Left cardiac atrium (tissue), 4 donors: Measurements from ENCODE around the gene ANKH. TPM values are rescaled to one million over a fixed set of nuclear protein-coding genes. Genes with fewer than 3 reads are reported as not detected.

Source experiments
- ATAC-seq, 2 donors: fragments of 200-7000 bp; cut with Tn5 transposase; one replicate each; pipeline ENCODE4 v1.9.1; 2020; ENCODE audit warnings: mild to moderate bottlenecking in 2 of 2, moderate library complexity in 2 of 2
- DNase-seq: peaks from one replicate; pipeline ENCODE4 v3.0.0-alpha.2; 2020
- intact Hi-C, 2 donors: fragments of 100-400 bp; cut with DNase I; formaldehyde crosslinking; loops; one replicate each; pipeline versions ENCODE4 v1.14.1 to v1.15.1; 2022 to 2023
- total RNA-seq, 2 donors: library from RNA; stranded (reverse); fragmentation: NEBNext Ultra II Directional; extraction: Animal tissue kit (Norgen Biotek cat#: 25700); gene quantifications; one replicate each; pipeline ENCODE4 v1.2.1, GENCODE V29; 2021
- donor health status: DM: no; HTN: yes; CAD: no.
- donor health status: DM: no; HTN: yes; CAD: no; lungs with severe emphysema.
- donor health status: DM: yes; HTN: yes; CAD: no.
- donor health status: Dilated cardiomyopathy.

The ANKH gene
- total RNA-seq, 2 donors from 2014 or later, result 113 to 138 TPM

DNA sequence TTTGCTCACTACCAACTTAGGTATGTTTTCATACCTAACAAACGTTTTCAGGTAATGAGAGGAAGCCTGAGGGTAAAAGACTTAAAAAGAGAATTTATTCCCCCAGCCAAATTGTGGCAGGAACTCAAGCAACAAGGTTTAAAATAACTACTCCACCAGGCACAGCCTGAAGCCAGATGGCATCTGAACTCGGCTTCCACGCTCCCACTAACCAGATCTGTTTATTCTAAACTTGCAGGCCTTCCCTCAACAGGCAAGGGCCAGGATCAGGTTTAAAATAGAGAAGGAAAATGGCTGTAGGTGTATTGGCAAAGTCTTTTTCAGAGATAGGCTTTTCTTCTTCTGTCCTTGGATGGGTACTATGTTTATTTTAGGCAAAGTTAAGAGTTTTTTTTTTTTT, 117.6 kb downstream of the ANKH start:
- ATAC-seq (peak; percentile 45 to 57), DNase-seq (no peak)
- intact Hi-C loops, result no loop called here

DNA sequence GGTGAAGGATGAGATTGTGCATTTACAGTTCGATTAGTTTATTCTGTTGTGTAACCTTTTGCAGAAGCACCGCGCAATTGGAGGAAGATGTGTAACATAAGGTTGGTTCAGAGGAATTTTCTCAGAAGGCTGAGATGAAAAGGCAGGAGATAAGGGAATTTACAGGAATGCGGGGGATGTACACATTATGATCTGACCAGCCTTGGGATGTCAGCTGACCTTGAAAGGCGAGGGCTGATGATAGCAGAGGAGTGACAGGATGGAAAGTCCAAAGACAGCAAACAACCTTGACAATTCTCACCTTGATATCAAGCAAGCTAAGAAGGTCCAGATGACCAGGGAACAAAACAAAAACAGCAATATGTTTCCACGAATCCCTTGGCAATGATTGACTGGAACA, 118.3 kb downstream of the ANKH start:
- peak; percentile 32 to 67 for ATAC-seq
- intact Hi-C loops, result no loop called here

DNA sequence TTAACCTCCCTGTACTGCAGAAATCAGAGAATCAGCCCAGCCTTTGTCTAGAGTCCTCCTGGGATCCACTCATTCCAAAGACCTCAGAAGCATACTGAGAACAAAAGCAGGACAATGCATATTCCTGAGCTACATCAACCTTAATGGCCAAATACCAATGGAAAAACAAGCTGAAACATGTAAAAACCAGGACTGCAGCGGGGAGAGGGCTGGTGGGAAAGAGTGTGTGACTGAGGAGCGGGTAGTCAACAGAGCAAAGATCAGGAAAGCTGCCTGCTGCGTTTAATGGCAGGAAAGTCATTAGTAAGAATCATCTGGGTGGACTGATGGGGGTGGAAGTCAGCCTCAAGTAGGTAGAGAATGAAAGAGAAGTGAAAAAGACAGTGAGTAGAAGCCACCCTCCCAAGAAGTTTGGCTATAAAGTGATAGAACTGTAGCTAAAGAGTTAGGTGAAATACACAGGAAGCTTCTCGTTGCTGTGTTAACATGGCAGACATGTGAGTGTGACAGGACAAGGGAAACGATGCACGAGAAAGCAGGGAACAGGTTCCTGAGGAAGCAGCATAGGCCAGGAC, 119.0 kb downstream of the ANKH start:
- ATAC-seq (no peak), DNase-seq (no peak)
- intact Hi-C loops, result no loop called here

More for the DNA sequence above, 118.3 kb downstream of the ANKH start:
- DNase-seq, result no peak

GRCh38 chr5:14750712-14751111, 120.9 kb downstream of the ANKH start:
- intact Hi-C loops, result no loop called here
- no peak for DNase-seq
- no peak for ATAC-seq

DNA sequence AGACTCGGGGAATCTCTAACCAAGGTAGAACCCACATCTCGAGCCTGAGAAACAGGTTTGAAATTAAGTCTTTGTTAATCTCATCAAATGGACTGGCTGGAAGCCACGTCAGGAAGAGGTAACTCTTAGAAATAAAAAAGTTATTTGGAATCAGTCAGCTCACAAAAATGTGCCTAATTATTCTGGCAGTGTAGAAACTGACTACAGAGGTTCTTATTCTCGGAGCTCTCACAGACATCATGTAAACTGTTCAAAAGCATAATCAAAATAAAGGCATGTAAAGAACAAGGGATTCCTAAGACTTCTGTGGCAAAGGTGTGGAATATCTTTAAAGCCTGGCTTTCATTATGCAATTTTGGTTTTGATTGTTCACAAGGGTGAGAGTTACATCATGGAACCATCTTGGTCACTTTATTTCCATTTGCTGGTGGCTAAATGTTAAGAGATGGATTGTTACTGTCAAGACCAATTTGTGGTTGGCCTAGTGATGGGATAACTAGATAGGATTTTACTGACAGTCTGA, 121.9 kb downstream of the ANKH start:
- intact Hi-C loops, result loop anchor here in 1 of 2 donors (10.0 kb wide), 1 partner anchor 55 kb away; no protein-coding TSS in a partner anchor
- ATAC-seq (no peak), DNase-seq (no peak)

GRCh38 chr5:14748180-14748900, 123.2 kb downstream of the ANKH start:
- ATAC-seq (no peak), DNase-seq (no peak)
- intact Hi-C loops, result loop anchor here in 1 of 2 donors (10.0 kb wide), 1 partner anchor 56 kb away; no protein-coding TSS in a partner anchor

GRCh38 chr5:14745753-14746152, 125.8 kb downstream of the ANKH start:
- no peak for DNase-seq

GRCh38 chr5:14745188-14745563, 126.4 kb downstream of the ANKH start:
- intact Hi-C loops, result loop anchor here in 1 of 2 donors (10.0 kb wide), 1 partner anchor 60 kb away; no protein-coding TSS in a partner anchor
- ATAC-seq (no peak), DNase-seq (no peak)

More at GRCh38 chr5:14745753-14746152, 125.8 kb downstream of the ANKH start:
- ATAC-seq, result no peak
- intact Hi-C loops, result loop anchor here in 1 of 2 donors (10.0 kb wide), 1 partner anchor 59 kb away; no protein-coding TSS in a partner anchor

GRCh38 chr5:14744296-14745187, 127.0 kb downstream of the ANKH start:
- intact Hi-C loops, result loop anchor here in 1 of 2 donors (10.0 kb wide), 1 partner anchor 60 kb away; no protein-coding TSS in a partner anchor
- ATAC-seq, result peak; percentile 27 to 42
- no peak for DNase-seq

- intact Hi-C loops, result loop anchor here in 1 of 2 donors (10.0 kb wide), 1 partner anchor 61 kb away; no protein-coding TSS in a partner anchor
- DNase-seq (no peak), ATAC-seq (no peak)
Observed at GRCh38 chr5:14743601-14744295, 127.8 kb downstream of the ANKH start.

DNA sequence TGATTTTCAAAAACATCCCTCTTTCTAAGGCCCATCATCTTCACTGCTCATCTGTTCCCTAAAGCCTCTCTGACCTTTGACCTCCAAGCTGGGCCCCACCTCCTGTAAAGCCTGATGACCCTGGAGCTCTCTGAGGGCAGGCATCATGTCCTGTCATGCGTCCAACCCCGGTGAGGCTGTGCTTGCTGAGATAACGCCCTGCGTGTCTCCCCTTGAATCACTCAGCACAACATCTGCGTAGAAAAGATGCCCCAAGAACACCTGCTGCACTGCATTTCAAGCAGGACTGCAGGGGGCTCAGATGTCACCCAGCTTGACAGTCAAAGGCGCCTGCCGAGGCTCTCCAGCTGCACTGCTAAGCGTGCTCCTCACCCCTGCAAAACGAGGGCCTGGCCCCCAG, 129.1 kb downstream of the ANKH start:
- peak in 1 of 2 donors; percentile 33 for ATAC-seq
- DNase-seq, result no peak
- intact Hi-C loops, result loop anchor here in 1 of 2 donors (10.0 kb wide), 1 partner anchor 62 kb away; no protein-coding TSS in a partner anchor

DNA sequence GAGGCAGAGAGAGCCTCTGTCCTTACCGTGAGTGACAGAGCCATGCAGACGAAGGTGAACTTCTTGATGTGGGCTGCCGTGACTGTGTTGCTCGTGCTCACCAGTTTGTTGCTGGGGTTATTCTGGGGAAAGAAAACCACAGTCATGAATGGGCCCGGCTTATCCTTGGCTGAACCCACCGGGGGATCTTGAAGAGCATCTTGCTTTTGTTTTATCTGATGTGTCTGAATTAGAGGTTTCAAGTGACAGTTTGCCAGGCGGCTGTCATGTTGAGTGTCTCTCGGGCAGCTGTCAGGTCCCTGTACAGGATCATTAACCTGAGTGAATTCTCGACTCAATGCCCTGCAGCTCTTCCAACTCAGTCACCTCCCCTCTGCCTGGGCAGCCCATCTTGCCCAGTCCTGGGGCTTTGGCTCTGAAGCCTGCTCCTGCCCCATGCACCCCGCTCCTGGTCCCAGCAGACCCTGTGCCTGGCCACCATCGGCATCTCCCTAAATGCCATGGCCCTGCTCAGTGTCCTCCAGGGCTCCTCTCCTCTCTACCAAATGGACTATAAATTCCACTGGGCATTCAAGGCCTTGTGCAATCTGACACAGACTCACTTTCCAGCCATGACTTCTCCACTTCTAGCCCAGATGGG, 129.7 kb downstream of the ANKH start:
- DNase-seq (no peak), ATAC-seq (no peak)
- intact Hi-C loops, result loop anchor here in 1 of 2 donors (10.0 kb wide), 1 partner anchor 63 kb away; no protein-coding TSS in a partner anchor

GRCh38 chr5:14741131-14741530, 130.4 kb downstream of the ANKH start:
- intact Hi-C loops, result loop anchor here in 1 of 2 donors (10.0 kb wide), 1 partner anchor 64 kb away; no protein-coding TSS in a partner anchor
- DNase-seq, result no peak
- ATAC-seq, result no peak

GRCh38 chr5:14739981-14740380, 131.6 kb downstream of the ANKH start:
- intact Hi-C loops, result loop anchor here (5.0 to 10.0 kb wide), 3 partner anchors 65 to 135 kb away; partner anchors contain the start of gene ANKH (in 1 of the 2)
- ATAC-seq, result no peak
- DNase-seq, result no peak

- DNase-seq, result peak; percentile 47
- intact Hi-C loops, result loop anchor here (5.0 to 10.0 kb wide), 2 partner anchors 128 to 135 kb away; partner anchors contain the start of gene ANKH (in 1 of the 2)
- ATAC-seq, result peak in 1 of 2 donors; percentile 66
Observed at GRCh38 chr5:14739538-14739937, 132.0 kb downstream of the ANKH start.

GRCh38 chr5:14738050-14738449, 133.5 kb downstream of the ANKH start:
- intact Hi-C loops, result loop anchor here (5.0 to 10.0 kb wide), 2 partner anchors 129 to 137 kb away; partner anchors contain the start of gene ANKH (in 1 of the 2)
- ATAC-seq (no peak), DNase-seq (no peak)

DNA sequence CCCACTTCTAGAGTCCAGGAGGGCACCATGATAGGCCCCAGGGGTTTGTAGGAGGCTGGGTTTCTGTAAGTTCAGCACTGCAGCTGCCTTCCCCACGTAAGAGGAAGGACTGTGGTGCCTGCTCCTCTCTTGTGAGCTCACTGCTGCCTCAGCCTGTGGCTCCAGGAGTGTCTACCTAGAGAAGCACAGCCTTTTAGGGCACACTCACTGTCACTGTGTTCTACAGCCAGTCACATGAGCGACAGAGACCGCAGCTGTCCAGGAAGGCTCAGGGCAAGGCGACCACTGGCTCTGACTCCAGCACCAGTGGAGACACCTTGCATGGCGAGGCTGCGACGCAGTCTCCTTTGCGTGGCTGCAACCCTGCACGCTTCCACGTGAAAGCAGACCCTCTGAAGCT, 134.3 kb downstream of the ANKH start:
- DNase-seq (no peak), ATAC-seq (peak in 1 of 2 donors; percentile 51)
- intact Hi-C loops, result loop anchor here (5.0 to 10.0 kb wide), 2 partner anchors 130 to 138 kb away; partner anchors contain the start of gene ANKH (in 1 of the 2)
